Tibial artery (tissue), 4 donors: ENCODE results near the gene PEAR1.
A peak's percentile ranks its signal among the peaks of the same experiment; 100 is the strongest.

Source experiments
- DNase-seq, 2 donors: peaks; one replicate each; pipeline ENCODE4 v3.0.0-alpha.2; 2019
- H3K27ac ChIP-seq, 2 donors: fragments of 200-600 bp; sonication (generic) in 1 of 2; 1 replicate in 1 of 2; 2 replicates in 1 of 2; pipeline ENCODE4 v1.5.1; 2018 to 2019; ENCODE audit warnings: mild to moderate bottlenecking in 1 of 2
- H3K27me3 ChIP-seq, 2 donors: fragments of 200-600 bp; sonication (generic) in 1 of 2; one replicate each; pipeline versions ENCODE4 v1.5.1 to v1.6.0; 2016 to 2019
- H3K36me3 ChIP-seq, 3 donors: fragments of 200-600 bp; sonication (generic) in 2 of 3; one replicate each; pipeline ENCODE4 v1.5.1; 2016 to 2019; ENCODE audit warnings: mild to moderate bottlenecking in 2 of 3
- H3K4me1 ChIP-seq, 4 donors: fragments of 200-600 bp; sonication (generic) in 2 of 4; 1 replicate in 3 of 4; 2 replicates in 1 of 4; pipeline ENCODE4 v1.5.1; 2016 to 2019
- H3K4me3 ChIP-seq, 2 donors: fragments of 200-600 bp; sonication (generic) in 1 of 2; 1 replicate in 1 of 2; 2 replicates in 1 of 2; pipeline ENCODE4 v1.5.1; 2018 to 2019; ENCODE audit warnings: mild to moderate bottlenecking in 2 of 2
- H3K9me3 ChIP-seq, 3 donors: fragments of 200-600 bp; sonication (generic) in 1 of 3; one replicate each; pipeline ENCODE4 v1.5.1; 2016 to 2019
- intact Hi-C: fragments of 100-400 bp; cut with DNase I; formaldehyde crosslinking; loops from one replicate; pipeline ENCODE4 v1.15.0; 2023; ENCODE audit warnings: low total_unique reads
- TF ChIP-seq, protein P1 (sequence below), 2 experiments: fragments of 200-600 bp in 1 of 2; fragments of 450-650 bp in 1 of 2; IDR thresholded peaks; one replicate each; pipeline ENCODE4 v1.5.1; 2017 to 2019; ENCODE audit warnings: antibody characterized with exemption in 2 of 2, mild to moderate bottlenecking in 1 of 2, moderate library complexity in 1 of 2

PEAR1 gene

GRCh38 chr1:156927215-156928042 is 33.9 kb downstream of the PEAR1 start:
- peak overlapping the region in 1 of 2 donors; percentile 39 for H3K4me3 ChIP-seq
- no peak overlapping the region for H3K27ac ChIP-seq
- H3K4me1 ChIP-seq: peaks cover 0 to 29% (median 22%) of the 10 kb centered on the region in 4 donors

DNA sequence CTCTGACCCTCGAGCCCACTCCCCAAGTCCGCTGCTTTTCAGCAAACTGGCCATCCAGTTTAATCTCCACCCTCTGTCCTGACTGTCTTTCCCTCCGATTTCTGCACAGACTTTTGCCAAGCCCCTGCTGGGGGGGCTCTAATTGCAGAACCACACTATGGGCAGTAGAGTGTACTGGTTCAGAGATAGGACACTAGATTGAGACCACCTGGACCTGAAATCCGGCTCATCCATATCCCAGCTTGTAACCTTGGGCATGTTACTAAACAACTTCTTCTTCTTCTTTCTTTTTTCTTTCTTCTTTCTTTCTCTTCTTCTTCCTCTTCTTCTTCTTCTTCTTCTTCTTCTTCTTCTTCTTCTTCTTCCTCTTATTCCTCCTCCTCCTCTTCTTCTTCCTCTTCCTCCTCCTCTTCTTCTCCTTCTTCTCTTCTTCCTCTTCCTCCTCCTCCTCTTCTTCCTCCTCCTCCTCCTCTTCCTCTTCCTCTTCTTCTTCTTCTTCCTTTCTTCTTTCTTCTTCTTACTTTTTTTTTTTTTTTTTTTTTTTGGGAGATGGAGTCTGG is 34.6 kb downstream of the PEAR1 start:
- Histone ChIP-seq H3K4me1 (peaks cover 0 to 28% (median 21%) of the 10 kb centered on the region in 4 donors), H3K27me3 (peaks cover 7 to 59% of the 10 kb centered on the region in 2 donors), H3K27ac (no peak overlapping the region), H3K9me3 (no peaks in the 10 kb centered on the region), H3K4me3 (no peak overlapping the region), H3K36me3 (no peaks in the 10 kb centered on the region)
- DNase-seq: no peak
- intact Hi-C loops: no loop called here
- TF ChIP-seq, protein P1, sequence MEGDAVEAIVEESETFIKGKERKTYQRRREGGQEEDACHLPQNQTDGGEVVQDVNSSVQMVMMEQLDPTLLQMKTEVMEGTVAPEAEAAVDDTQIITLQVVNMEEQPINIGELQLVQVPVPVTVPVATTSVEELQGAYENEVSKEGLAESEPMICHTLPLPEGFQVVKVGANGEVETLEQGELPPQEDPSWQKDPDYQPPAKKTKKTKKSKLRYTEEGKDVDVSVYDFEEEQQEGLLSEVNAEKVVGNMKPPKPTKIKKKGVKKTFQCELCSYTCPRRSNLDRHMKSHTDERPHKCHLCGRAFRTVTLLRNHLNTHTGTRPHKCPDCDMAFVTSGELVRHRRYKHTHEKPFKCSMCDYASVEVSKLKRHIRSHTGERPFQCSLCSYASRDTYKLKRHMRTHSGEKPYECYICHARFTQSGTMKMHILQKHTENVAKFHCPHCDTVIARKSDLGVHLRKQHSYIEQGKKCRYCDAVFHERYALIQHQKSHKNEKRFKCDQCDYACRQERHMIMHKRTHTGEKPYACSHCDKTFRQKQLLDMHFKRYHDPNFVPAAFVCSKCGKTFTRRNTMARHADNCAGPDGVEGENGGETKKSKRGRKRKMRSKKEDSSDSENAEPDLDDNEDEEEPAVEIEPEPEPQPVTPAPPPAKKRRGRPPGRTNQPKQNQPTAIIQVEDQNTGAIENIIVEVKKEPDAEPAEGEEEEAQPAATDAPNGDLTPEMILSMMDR (IDR thresholded peaks at IDR 0.05): no peak

More at GRCh38 chr1:156927215-156928042, 33.9 kb downstream of the PEAR1 start:
- no peaks in the 10 kb centered on the region for H3K9me3 ChIP-seq
- intact Hi-C loops: no loop called here
- TF ChIP-seq, protein P1 (IDR thresholded peaks at IDR 0.05): peak; percentile 62 to 70
- peak; percentile 54 to 75 for DNase-seq
- peaks cover 7 to 66% of the 10 kb centered on the region in 2 donors for H3K27me3 ChIP-seq
- no peaks in the 10 kb centered on the region for H3K36me3 ChIP-seq

GRCh38 chr1:156929596-156930238 is 36.2 kb downstream of the PEAR1 start:
- no peak for DNase-seq
- TF ChIP-seq, protein P1 (IDR thresholded peaks at IDR 0.05): no peak

DNA sequence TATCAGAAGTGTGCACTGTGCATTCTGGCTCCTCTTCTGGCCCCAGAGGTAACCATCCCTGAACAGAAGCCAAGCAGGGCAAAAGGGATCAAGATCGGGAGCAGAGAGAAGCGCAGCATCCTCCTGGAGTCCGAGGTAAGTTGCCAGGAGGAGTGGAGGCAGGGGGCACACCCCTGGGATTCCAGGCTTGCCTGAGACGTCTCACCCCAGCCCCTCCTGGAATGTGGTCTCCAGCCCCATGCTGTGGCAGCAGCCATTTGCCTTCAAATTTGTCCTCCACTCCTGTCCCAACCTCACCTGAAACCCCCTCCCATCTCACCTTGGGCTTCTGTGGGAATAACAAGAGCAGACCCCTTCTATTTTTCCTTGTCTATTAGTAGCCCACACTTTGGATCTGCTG is 37.0 kb downstream of the PEAR1 start:
- TF ChIP-seq, protein P1 (IDR thresholded peaks at IDR 0.05): no peak
- Histone ChIP-seq H3K4me3 (no peak overlapping the region), H3K27me3 (peaks cover 0 to 36% of the 10 kb centered on the region in 2 donors), H3K4me1 (peaks cover 0 to 14% (median 10%) of the 10 kb centered on the region in 4 donors), H3K9me3 (no peaks in the 10 kb centered on the region), H3K36me3 (peaks cover 0 to 6% (median under 1%) of the 10 kb centered on the region in 3 donors), H3K27ac (no peak overlapping the region)
- intact Hi-C loops: no loop called here
- no peak for DNase-seq

More at GRCh38 chr1:156929596-156930238, 36.2 kb downstream of the PEAR1 start:
- H3K27ac ChIP-seq: no peak overlapping the region
- H3K4me3 ChIP-seq: no peak overlapping the region
- H3K4me1 ChIP-seq: peaks cover 0 to 14% (median 10%) of the 10 kb centered on the region in 4 donors
- intact Hi-C loops: no loop called here
- peaks cover 0 to 43% of the 10 kb centered on the region in 2 donors for H3K27me3 ChIP-seq
- no peaks in the 10 kb centered on the region for H3K36me3 ChIP-seq
- H3K9me3 ChIP-seq: no peaks in the 10 kb centered on the region

DNA sequence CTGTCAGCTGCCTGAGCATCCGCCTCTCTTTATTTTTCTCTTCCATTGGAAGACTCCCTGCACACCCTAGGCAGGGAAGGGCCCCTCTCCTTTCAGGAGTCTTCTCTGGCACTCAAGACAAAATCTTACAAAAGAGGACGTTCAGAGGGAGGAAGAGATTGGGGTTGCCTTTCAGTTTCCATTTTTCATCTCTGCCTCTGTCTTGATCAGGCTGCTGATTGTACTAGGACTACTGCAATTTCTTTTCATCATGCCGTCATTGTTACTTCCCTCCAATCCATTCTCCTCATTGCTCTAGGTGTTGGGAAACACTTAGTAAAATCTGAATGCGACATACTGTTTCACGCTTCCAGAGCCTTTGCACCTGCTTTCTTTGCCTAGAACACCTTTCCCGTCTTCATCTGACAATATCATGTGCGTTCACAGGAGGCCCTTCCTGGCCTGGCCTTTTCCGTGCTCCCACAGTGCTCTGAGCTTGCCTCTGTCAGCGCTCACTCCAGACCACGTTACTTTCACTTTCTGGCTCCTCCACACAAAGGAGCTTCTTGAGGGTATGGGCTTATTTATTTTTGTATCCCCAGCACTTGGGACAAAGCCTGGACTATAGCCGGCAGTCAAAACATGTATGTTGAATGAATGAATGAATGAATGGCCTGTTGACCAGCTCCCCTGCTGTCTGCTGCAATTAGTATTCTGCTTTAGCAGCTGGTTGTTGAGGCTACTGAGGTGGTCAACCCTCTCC is 37.9 kb downstream of the PEAR1 start:
- Histone ChIP-seq H3K4me3 (peak overlapping the region in 1 of 2 donors; percentile 4), H3K4me1 (peaks cover 0 to 14% (median 10%) of the 10 kb centered on the region in 4 donors), H3K27ac (no peak overlapping the region), H3K36me3 (peaks cover 0 to 15% (median 6%) of the 10 kb centered on the region in 3 donors), H3K27me3 (peaks cover 0 to 29% of the 10 kb centered on the region in 2 donors), H3K9me3 (no peaks in the 10 kb centered on the region)
- TF ChIP-seq, protein P1 (IDR thresholded peaks at IDR 0.05): no peak
- intact Hi-C loops: no loop called here
- DNase-seq: no peak
